Hepatocyte (in vitro differentiated cells): Measurements from ENCODE around the gene FXR2. TPM values are rescaled to one million over a fixed set of nuclear protein-coding genes. Genes with fewer than 3 reads are reported as not detected.

Experiments used
- DNase-seq: peaks from one replicate; pipeline ENCODE4 v3.0.0-alpha.2; 2016; ENCODE audit warnings: low spot score
- H2AFZ ChIP-seq: fragments of 200-600 bp; sonication (generic); 2 replicates; pipeline ENCODE4 v1.6.0; 2016; ENCODE audit warnings: antibody characterized with exemption, mild to moderate bottlenecking
- H3K27ac ChIP-seq: fragments of 200-600 bp; sonication (generic); 2 replicates; pipeline ENCODE4 v1.5.1; 2016; ENCODE audit warnings: mild to moderate bottlenecking
- H3K27me3 ChIP-seq: fragments of 200-600 bp; sonication (generic); 2 replicates; pipeline ENCODE4 v1.6.1; 2016
- H3K36me3 ChIP-seq: fragments of 200-600 bp; sonication (generic); replicated peaks from 2 replicates; pipeline ENCODE4 v1.5.1; 2016; ENCODE audit warnings: low read depth; ENCODE audit not compliant: insufficient read depth
- H3K4me1 ChIP-seq: fragments of 200-600 bp; sonication (generic); 2 replicates; pipeline ENCODE4 v1.5.1; 2016; ENCODE audit warnings: mild to moderate bottlenecking, moderate library complexity; ENCODE audit not compliant: insufficient read depth
- H3K4me2 ChIP-seq: fragments of 200-600 bp; sonication (generic); 2 replicates; pipeline ENCODE4 v1.6.0; 2016
- H3K4me3 ChIP-seq: fragments of 200-600 bp; sonication (generic); 2 replicates; pipeline ENCODE4 v1.5.1; 2016; ENCODE audit warnings: mild to moderate bottlenecking
- H3K79me2 ChIP-seq: fragments of 200-600 bp; sonication (generic); 2 replicates; pipeline ENCODE4 v1.6.0; 2017; ENCODE audit warnings: mild to moderate bottlenecking
- H3K9me2 ChIP-seq: fragments of 200-600 bp; sonication (generic); replicated peaks from 2 replicates; pipeline ENCODE4 v1.6.0; 2017; ENCODE audit warnings: mild to moderate bottlenecking; ENCODE audit not compliant: insufficient read depth
- H3K9me3 ChIP-seq: fragments of 200-600 bp; sonication (generic); 2 replicates; pipeline ENCODE4 v1.5.1; 2016; ENCODE audit warnings: low read depth, mild to moderate bottlenecking
- H4K20me1 ChIP-seq: fragments of 200-600 bp; sonication (generic); 2 replicates; pipeline ENCODE4 v1.6.0; 2016; ENCODE audit warnings: mild to moderate bottlenecking; ENCODE audit not compliant: insufficient read depth, poor library complexity, severe bottlenecking
- EZH2 ChIP-seq: fragments of 200-600 bp; sonication (generic); IDR thresholded peaks from 2 replicates; pipeline ENCODE4 v1.6.1; 2016; ENCODE audit warnings: antibody characterized with exemption, mild to moderate bottlenecking, borderline replicate concordance
- EZH2phosphoT487 ChIP-seq: fragments of 200-600 bp; sonication (generic); IDR thresholded peaks from one replicate; pipeline ENCODE4 v1.6.1; 2018; ENCODE audit warnings: antibody characterized with exemption, mild to moderate bottlenecking, low read depth, moderate library complexity; ENCODE audit not compliant: unreplicated experiment, severe bottlenecking
- WGBS: methylation state at CpG from one replicate; pipeline ENCODE4 v1.1.6; 2016; ENCODE audit warnings: low lambda C conversion rate; ENCODE audit errors: missing lambda C conversion rate; 5-methylcytosine and 5-hydroxymethylcytosine counted together
- polyA plus RNA-seq: library from polyadenylated mRNA; unstranded; fragments of >200 nt; fragmentation: Nextera tagmentation; extraction: Ambion mirVana; gene quantifications from 2 replicates; pipeline ENCODE4 v1.2.1, GENCODE V29; 2016
- total RNA-seq: library from RNA; depleted of rRNA; stranded (reverse); fragments of >200 nt; gene quantifications from 2 replicates; pipeline ENCODE4 v1.2.3, GENCODE V29; 2014
- TF ChIP-seq, protein P1 (sequence below): fragments of 200-600 bp; sonication (generic); IDR thresholded peaks from 2 replicates; pipeline ENCODE4 v1.5.1; 2016; ENCODE audit warnings: antibody characterized with exemption, mild to moderate bottlenecking; ENCODE audit not compliant: poor library complexity

FXR2 gene
- total and polyA plus RNA-seq, 2 experiments from 2014 or later: 33.0 to 41.6 TPM

DNA sequence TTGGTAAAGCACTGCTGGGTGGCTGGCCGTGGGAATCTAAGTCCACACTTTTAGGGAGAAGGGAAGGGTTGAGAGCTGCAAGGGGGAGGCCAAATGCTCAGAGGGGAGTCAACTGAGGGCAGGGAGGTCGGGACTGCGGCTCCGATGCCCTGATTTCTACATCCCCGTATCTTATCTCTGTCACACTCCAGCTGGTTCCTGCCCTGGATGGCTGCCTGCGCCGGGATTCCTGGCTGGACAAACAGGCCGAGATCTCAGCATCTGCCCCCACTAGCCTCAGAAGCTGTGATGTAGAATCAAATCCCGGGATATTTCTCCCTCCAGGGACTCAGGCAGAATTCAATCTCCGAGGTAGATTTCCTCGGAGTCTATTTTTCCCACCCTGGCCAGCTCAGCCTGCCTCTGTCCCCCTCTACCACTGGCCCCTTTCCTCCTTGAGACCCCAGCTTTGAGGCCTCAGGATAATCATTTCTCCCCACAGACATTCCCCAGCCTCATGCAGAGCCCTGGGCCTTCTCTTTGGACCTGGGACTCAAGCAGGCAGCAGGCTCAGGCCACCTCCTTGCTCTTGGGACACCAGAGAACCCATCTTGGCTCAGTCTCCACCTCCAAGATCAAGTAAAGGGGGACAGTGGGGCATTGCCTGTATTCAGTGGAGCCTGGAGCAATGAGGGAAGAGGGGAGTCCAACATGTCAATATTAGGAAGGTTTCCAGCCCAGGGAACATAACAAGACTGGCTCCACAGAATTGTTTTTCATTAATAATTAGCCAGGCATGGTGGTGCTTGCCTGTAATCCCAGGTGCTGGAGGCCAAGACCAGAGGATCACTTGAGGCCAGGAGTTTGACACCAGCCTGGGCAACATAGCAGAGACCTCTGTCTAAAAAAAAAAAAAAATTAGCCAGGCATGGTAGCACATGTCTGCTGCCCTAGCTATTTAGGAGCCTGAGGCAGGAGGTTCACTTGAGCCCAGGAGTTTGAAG, 17.0 kb upstream of the FXR2 start:
- Histone ChIP-seq H3K4me1 (peaks cover 8% of the 10 kb centered on the region), H3K27me3 (no peaks in the 10 kb centered on the region), H3K4me3 (no peak overlapping the region), H3K79me2 (peaks cover 6% of the 10 kb centered on the region), H3K4me2 (no peak overlapping the region), H3K27ac (no peak overlapping the region), H3K9me2 (no peaks in the 10 kb centered on the region), H3K9me3 (no peaks in the 10 kb centered on the region), H4K20me1 (no peaks in the 10 kb centered on the region), H3K36me3 (no peaks in the 10 kb centered on the region), H2AFZ (no peak overlapping the region)
- WGBS: 62% methylated on average over 11 of the region's 11 CpGs
- no peak for DNase-seq
- TF ChIP-seq EZH2phosphoT487: no peak

DNA sequence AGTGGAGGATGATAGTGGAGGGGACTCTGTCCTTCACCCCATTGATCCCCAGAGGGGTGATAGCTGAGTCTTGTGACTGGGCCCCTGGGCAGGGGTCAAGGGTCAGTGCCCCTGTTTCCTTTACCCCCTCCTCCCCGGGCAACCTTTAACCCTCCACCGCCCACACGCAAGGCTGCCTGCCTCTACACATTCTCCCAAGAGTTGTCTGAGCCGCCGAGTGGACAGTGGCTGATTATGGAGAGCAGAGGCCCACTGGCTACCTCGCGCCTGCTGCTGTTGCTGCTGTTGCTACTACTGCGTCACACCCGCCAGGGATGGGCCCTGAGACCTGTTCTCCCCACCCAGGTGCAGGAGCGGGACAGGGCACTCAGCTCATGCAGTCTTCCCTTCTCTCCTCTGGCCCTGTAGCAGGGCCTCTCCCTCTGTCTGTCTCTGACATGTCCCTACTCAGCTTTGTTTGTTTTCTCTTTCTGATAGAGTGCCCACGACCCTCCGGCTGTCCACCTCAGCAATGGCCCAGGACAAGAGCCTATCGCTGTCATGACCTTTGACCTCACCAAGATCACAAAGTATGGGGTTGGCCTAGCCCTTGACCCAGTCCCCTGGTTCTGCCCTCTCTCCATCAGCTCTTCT, 15.4 kb upstream of the FXR2 start, which contains the start of gene SHBG:
Gene SHBG, plus strand, starts transcription at position 197 of the 633 bp plus-strand sequence. Its CDS starts 38 bp downstream, at position 235.
- DNase-seq: peak; percentile 50
- TF ChIP-seq, protein P1, sequence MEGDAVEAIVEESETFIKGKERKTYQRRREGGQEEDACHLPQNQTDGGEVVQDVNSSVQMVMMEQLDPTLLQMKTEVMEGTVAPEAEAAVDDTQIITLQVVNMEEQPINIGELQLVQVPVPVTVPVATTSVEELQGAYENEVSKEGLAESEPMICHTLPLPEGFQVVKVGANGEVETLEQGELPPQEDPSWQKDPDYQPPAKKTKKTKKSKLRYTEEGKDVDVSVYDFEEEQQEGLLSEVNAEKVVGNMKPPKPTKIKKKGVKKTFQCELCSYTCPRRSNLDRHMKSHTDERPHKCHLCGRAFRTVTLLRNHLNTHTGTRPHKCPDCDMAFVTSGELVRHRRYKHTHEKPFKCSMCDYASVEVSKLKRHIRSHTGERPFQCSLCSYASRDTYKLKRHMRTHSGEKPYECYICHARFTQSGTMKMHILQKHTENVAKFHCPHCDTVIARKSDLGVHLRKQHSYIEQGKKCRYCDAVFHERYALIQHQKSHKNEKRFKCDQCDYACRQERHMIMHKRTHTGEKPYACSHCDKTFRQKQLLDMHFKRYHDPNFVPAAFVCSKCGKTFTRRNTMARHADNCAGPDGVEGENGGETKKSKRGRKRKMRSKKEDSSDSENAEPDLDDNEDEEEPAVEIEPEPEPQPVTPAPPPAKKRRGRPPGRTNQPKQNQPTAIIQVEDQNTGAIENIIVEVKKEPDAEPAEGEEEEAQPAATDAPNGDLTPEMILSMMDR: no peak
- TF ChIP-seq EZH2 (no peak), EZH2phosphoT487 (no peak)
- Histone ChIP-seq H3K27ac (peak within 1 kb of the TSS; percentile 46), H3K4me1 (peaks cover 19% of the 10 kb centered on the region), H3K27me3 (no peaks in the 10 kb centered on the region), H2AFZ (no peak within 1 kb of the TSS), H4K20me1 (no peaks in the 10 kb centered on the region), H3K4me2 (no peak within 1 kb of the TSS), H3K9me2 (no peaks in the 10 kb centered on the region), H3K4me3 (no peak within 1 kb of the TSS), H3K9me3 (no peaks in the 10 kb centered on the region), H3K36me3 (no peaks in the 10 kb centered on the region), H3K79me2 (peaks cover 22% of the 10 kb centered on the region)
- WGBS: 62% methylated on average over 13 of the region's 13 CpGs

DNA sequence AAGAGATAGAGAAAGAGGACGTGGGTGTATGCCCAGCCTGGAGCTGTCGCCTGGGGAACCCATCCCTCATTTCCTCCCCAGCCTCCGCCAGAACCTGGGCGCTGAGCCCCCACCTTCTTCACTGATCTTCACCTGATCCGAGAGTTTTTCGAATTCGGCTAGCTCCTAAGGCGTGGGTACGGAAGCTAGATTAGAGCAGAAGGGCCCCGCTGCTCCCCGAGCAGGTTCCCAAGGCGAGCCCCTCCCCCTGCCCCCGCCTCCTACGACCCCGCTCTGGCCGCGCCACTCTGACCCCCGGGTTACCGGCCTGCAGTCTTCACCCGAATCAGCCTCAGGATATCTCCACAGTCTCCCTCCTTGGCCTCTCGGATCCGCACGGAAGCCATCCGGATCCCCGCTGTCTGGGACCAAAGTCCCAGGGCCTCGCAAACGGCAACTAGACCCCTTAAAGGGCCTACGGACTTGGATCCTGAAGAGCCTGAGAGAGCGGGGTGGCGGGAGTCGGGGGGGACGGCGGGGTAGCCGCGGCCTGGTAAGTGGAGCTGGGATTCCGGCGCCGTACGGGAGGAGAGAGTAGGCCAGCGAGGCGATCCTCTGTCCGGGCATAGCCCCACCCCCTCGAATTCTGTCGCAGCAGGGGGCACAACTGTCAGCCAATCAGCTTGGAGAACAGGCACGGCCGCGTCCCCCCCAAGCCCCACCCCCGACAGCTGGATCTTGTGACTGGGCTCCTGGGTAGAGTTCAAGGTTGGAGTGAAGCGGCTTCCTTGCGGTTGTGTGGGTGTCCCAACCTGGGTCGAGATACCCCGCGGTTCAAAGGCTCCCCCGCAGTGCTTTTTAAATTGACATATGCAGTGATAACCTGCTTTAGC, 12.8 kb upstream of the FXR2 start, which contains the start of gene SAT2:
Gene SAT2, minus strand, starts transcription at position 572 of the 872 bp plus-strand sequence. Its CDS starts 186 bp downstream, at position 386.
- 2% methylated on average over 35 of the region's 54 CpGs for WGBS
- peak within 1 kb of the TSS; percentile 70 for H2AFZ ChIP-seq
- peak within 1 kb of the TSS; percentile 99 for H3K27ac ChIP-seq
- TF ChIP-seq EZH2 (no peak), EZH2phosphoT487 (no peak)
- TF ChIP-seq, protein P1: no peak
- no peaks in the 10 kb centered on the region for H3K9me2 ChIP-seq
- H3K36me3 ChIP-seq: no peaks in the 10 kb centered on the region
- no peaks in the 10 kb centered on the region for H3K9me3 ChIP-seq
- H3K79me2 ChIP-seq: peaks cover 24% of the 10 kb centered on the region
- H3K4me3 ChIP-seq: peak within 1 kb of the TSS; percentile 71
- H3K4me1 ChIP-seq: peaks cover 19% of the 10 kb centered on the region
- no peaks in the 10 kb centered on the region for H4K20me1 ChIP-seq
- peak; percentile 96 for DNase-seq
- H3K27me3 ChIP-seq: no peaks in the 10 kb centered on the region
- peak within 1 kb of the TSS; percentile 96 for H3K4me2 ChIP-seq
